ENCODE measurements around the gene SLC24A3. TPM values are rescaled to one million over a fixed set of nuclear protein-coding genes. Genes with fewer than 3 reads are reported as not detected.

SLC24A3 gene
- polyA plus RNA-seq, 1 donor (not counting 4 experiments of a cell fraction or from before 2014, with no cell fraction given), result 0.17 TPM

DNA sequence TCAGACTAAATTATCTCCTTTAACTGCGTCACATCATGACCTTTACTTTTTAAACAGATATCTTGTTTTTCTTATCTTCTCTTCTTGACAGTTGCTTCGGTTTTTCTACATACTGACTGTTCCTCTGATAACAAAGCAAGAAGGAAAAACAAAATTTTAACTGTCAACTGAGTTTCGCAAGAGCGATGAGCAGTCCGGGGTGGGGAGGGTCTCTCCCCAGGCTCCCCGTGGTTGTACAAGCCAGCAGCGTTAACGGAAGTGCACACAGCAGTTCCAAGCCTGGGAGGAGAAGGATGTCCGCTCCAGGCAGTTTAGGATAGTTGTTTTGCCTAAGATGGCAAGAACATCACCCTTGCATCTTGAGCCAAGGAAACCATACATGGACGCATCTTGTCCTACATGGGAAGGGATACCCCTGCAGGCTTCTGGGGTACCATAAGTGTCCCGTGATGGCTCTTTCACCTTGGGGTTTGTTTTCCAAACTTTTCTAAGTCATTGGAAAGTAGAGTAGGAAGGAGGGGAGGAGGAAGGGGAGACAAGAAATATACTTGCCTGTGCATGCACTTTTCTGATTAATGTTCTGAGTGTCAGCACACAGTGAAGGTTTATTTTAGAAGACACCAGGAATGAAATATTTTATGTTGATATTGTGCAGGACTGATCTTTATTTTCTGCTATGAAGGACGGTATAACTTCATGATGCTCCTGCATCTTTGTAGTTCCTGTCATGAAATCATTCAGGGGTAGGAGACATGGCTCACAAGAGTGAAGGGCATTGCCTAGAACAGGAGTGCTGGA lies 20.8 kb downstream of the SLC24A3 start:
- TF ChIP-seq, protein P1, sequence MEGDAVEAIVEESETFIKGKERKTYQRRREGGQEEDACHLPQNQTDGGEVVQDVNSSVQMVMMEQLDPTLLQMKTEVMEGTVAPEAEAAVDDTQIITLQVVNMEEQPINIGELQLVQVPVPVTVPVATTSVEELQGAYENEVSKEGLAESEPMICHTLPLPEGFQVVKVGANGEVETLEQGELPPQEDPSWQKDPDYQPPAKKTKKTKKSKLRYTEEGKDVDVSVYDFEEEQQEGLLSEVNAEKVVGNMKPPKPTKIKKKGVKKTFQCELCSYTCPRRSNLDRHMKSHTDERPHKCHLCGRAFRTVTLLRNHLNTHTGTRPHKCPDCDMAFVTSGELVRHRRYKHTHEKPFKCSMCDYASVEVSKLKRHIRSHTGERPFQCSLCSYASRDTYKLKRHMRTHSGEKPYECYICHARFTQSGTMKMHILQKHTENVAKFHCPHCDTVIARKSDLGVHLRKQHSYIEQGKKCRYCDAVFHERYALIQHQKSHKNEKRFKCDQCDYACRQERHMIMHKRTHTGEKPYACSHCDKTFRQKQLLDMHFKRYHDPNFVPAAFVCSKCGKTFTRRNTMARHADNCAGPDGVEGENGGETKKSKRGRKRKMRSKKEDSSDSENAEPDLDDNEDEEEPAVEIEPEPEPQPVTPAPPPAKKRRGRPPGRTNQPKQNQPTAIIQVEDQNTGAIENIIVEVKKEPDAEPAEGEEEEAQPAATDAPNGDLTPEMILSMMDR (optimal IDR thresholded peaks at IDR 0.05 in 1 of 3, IDR thresholded peaks at IDR 0.05 in 1 of 3, conservative IDR thresholded peaks at IDR 0.05 in 1 of 3; ENCODE audit: extremely low read depth in 1 of 3, insufficient read depth in 2 of 3, low read length in 3 of 3), result no peak
- no peak for TF ChIP-seq EZH2 (IDR thresholded peaks at IDR 0.05; ENCODE audit: low read length)
- H3K36me3 ChIP-seq (ENCODE audit: control insufficient read depth in 2 of 2, extremely low read depth in 1 of 2, insufficient read depth in 2 of 2, low read length in 2 of 2), result no peaks in the 10 kb centered on the region
- no peaks in the 10 kb centered on the region for H3K27me3 ChIP-seq (ENCODE audit: control insufficient read depth, extremely low read depth, insufficient read depth, low read length)
- no peak overlapping the region for H3K4me3 ChIP-seq (ENCODE audit: control insufficient read depth in 2 of 3, extremely low read depth in 1 of 3, insufficient read depth in 2 of 3, low read depth in 1 of 3, low read length in 3 of 3)
- FAIRE-seq, result no peak
- dilution Hi-C loops (cut with MboI; ENCODE audit: extremely low pct_ligation_motif_present, low sequenced_read_pairs), result no loop called here
- DNase-seq (ENCODE audit: low read depth, low spot score), result no peak
- no peak overlapping the region for H3K27ac ChIP-seq (ENCODE audit: control insufficient read depth, insufficient read depth, low read length)
- H3K9me3 ChIP-seq (ENCODE audit: control insufficient read depth, low read depth, low read length), result no peaks in the 10 kb centered on the region
- H3K4me1 ChIP-seq (ENCODE audit: control insufficient read depth, extremely low read depth, insufficient read depth, low read length), result no peaks in the 10 kb centered on the region
- no peaks in the 10 kb centered on the region for H3K79me2 ChIP-seq (ENCODE audit: control insufficient read depth, insufficient read depth, low read length)
- H3K9me1 ChIP-seq (ENCODE audit: control insufficient read depth, extremely low read depth, insufficient read depth, low read length), result no peaks in the 10 kb centered on the region
- no peak overlapping the region for H2AFZ ChIP-seq (ENCODE audit: control insufficient read depth, low read length)
- peak overlapping the region; percentile 10 for H3K4me2 ChIP-seq (ENCODE audit: control insufficient read depth, extremely low read depth, insufficient read depth, low read depth, low read length)
- no peak overlapping the region for H3K9ac ChIP-seq (ENCODE audit: control insufficient read depth, extremely low read depth, insufficient read depth, low read length)
- H4K20me1 ChIP-seq (ENCODE audit: control insufficient read depth, extremely low read depth, insufficient read depth, low read length), result no peaks in the 10 kb centered on the region

DNA sequence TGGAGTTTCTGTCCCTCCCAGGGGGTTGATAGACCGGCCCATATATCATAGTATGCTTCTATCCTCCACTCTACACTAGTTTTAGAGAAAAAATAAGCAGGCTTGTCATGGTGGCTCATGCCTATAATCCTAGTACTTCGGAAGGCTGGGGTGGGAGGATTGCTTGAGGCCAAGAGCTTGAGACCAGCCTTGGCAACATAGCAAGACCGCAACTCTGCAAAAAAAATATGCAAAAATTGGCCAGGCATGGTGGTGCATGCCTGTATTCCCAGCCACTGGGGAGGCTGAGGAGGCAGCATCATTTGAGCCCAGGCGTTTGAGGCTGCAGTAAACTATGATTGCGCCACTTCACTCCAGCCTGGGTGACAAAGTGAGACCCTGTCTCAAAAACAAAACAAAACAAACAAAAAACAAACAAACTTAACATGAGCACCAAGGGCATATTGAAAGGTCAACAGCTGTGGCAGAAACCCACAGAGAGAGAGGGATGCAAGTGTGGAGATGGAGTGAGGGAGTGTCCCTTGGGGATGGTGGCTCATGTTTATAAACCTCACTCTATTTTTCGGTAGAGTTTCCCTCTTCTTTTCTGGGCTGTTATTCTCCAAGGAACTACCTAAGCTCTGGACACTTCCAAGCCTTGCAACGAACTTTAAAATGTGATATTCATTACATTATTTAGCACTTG lies 24.1 kb downstream of the SLC24A3 start:
- Histone ChIP-seq H3K4me1 (ENCODE audit: control insufficient read depth, extremely low read depth, insufficient read depth, low read length) (no peaks in the 10 kb centered on the region), H3K9me3 (ENCODE audit: control insufficient read depth, low read depth, low read length) (no peaks in the 10 kb centered on the region), H3K4me2 (ENCODE audit: control insufficient read depth, extremely low read depth, insufficient read depth, low read depth, low read length) (no peak overlapping the region), H4K20me1 (ENCODE audit: control insufficient read depth, extremely low read depth, insufficient read depth, low read length) (no peaks in the 10 kb centered on the region), H3K27me3 (ENCODE audit: control insufficient read depth, extremely low read depth, insufficient read depth, low read length) (no peaks in the 10 kb centered on the region), H3K9me1 (ENCODE audit: control insufficient read depth, extremely low read depth, insufficient read depth, low read length) (no peaks in the 10 kb centered on the region), H3K79me2 (ENCODE audit: control insufficient read depth, insufficient read depth, low read length) (no peaks in the 10 kb centered on the region), H2AFZ (ENCODE audit: control insufficient read depth, low read length) (no peak overlapping the region), H3K27ac (ENCODE audit: control insufficient read depth, insufficient read depth, low read length) (no peak overlapping the region), H3K4me3 (ENCODE audit: control insufficient read depth in 2 of 3, extremely low read depth in 1 of 3, insufficient read depth in 2 of 3, low read depth in 1 of 3, low read length in 3 of 3) (no peak overlapping the region), H3K9ac (ENCODE audit: control insufficient read depth, extremely low read depth, insufficient read depth, low read length) (no peak overlapping the region), H3K36me3 (ENCODE audit: control insufficient read depth in 2 of 2, extremely low read depth in 1 of 2, insufficient read depth in 2 of 2, low read length in 2 of 2) (no peaks in the 10 kb centered on the region)
- FAIRE-seq (no peak), DNase-seq (ENCODE audit: low read depth, low spot score) (no peak)
- TF ChIP-seq, protein P1 (optimal IDR thresholded peaks at IDR 0.05 in 1 of 3, IDR thresholded peaks at IDR 0.05 in 1 of 3, conservative IDR thresholded peaks at IDR 0.05 in 1 of 3; ENCODE audit: extremely low read depth in 1 of 3, insufficient read depth in 2 of 3, low read length in 3 of 3), result no peak
- no peak for TF ChIP-seq EZH2 (IDR thresholded peaks at IDR 0.05; ENCODE audit: low read length)
- dilution Hi-C loops (cut with MboI; ENCODE audit: extremely low pct_ligation_motif_present, low sequenced_read_pairs), result no loop called here
